Aorta (tissue), 5 donors: ENCODE results near the gene CYP4A22. TPM values are rescaled to one million over a fixed set of nuclear protein-coding genes. Genes with fewer than 3 reads are reported as not detected.
"Not testable (repeated sequence)": the region's sequence is repeated elsewhere in the genome, so short reads cannot be mapped to it uniquely, and the experiment has no call there.

Experiments
- ATAC-seq: fragments of 200-7000 bp; cut with Tn5 transposase; one replicate; pipeline ENCODE4 v1.9.1; 2022; ENCODE audit warnings: moderate library complexity; ENCODE audit not compliant: low FRiP score
- DNase-seq, 2 donors: peaks; one replicate each; pipeline ENCODE4 v3.0.0-alpha.2; 2020
- H3K27ac ChIP-seq, 2 donors: one replicate each; pipeline ENCODE4 v1.5.1; 2013; ENCODE audit warnings: low read length in 2 of 2, mild to moderate bottlenecking in 2 of 2, moderate library complexity in 2 of 2, control low read depth in 1 of 2, inconsistent platforms in 1 of 2, low read depth in 1 of 2
- H3K27me3 ChIP-seq, 2 donors: one replicate each; pipeline ENCODE4 v1.6.1; 2013; ENCODE audit warnings: control low read depth in 1 of 2, low read length in 1 of 2, mild to moderate bottlenecking in 1 of 2, moderate library complexity in 1 of 2; ENCODE audit not compliant: insufficient read depth in 2 of 2, control insufficient read depth in 1 of 2
- H3K36me3 ChIP-seq, 2 donors: one replicate each; pipeline ENCODE4 v1.6.1; 2013; ENCODE audit warnings: control low read depth in 1 of 2, low read length in 1 of 2, mild to moderate bottlenecking in 1 of 2; ENCODE audit not compliant: insufficient read depth in 2 of 2, control insufficient read depth in 1 of 2
- H3K4me1 ChIP-seq, 2 donors: one replicate each; pipeline ENCODE4 v1.6.1; 2013; ENCODE audit warnings: low read length in 2 of 2, control low read depth in 1 of 2, mild to moderate bottlenecking in 1 of 2, moderate library complexity in 1 of 2; ENCODE audit not compliant: insufficient read depth in 2 of 2, control insufficient read depth in 1 of 2
- H3K4me3 ChIP-seq, 2 donors: one replicate each; pipeline ENCODE4 v1.5.1; 2013; ENCODE audit warnings: low read length in 2 of 2, control low read depth in 1 of 2, mild to moderate bottlenecking in 1 of 2
- H3K9me3 ChIP-seq: one replicate; pipeline ENCODE4 v1.6.1; 2013; ENCODE audit warnings: mild to moderate bottlenecking, low read length; ENCODE audit not compliant: control insufficient read depth
- WGBS, 2 donors: extraction: QIAGEN DNeasy Blood & Tissue Kit; methylation state at CpG; one replicate each; pipeline ENCODE4 v1.1.7; 2013; 5-methylcytosine and 5-hydroxymethylcytosine counted together
- intact Hi-C, 2 donors: fragments of 100-400 bp; cut with DNase I; formaldehyde crosslinking; loops; one replicate each; pipeline versions ENCODE4 v1.14.2 to v1.15.0; 2022
- long read RNA-seq, 2 donors: library from polyadenylated mRNA; unstranded; transcript quantifications; one replicate each; pipeline ENCODE4 v2.0.0, GENCODE V29; 2020 to 2021
- polyA plus RNA-seq, 2 donors: library from polyadenylated mRNA; stranded (reverse); fragments of 200-250 nt; gene quantifications; one replicate each; pipeline ENCODE4 v1.2.3, GENCODE V29; 2013
- total RNA-seq, 2 donors: library from RNA; stranded (reverse); fragmentation: NEBNext Ultra II Directional; extraction: Animal tissue kit (Norgen Biotek cat#: 25700); gene quantifications; one replicate each; pipeline ENCODE4 v1.2.1, GENCODE V29; 2021
- donor health status: healthy with polysubstance abuse.
- donor health status: Bipolar disorder and iron deficiency.
- donor health status: DM: no; HTN: no; CAD: no.
- donor health status: DM: no; HTN: no; CAD: no.
- donor health status: DM: yes; HTN: yes; CAD: no.

The CYP4A22 gene, protein sequence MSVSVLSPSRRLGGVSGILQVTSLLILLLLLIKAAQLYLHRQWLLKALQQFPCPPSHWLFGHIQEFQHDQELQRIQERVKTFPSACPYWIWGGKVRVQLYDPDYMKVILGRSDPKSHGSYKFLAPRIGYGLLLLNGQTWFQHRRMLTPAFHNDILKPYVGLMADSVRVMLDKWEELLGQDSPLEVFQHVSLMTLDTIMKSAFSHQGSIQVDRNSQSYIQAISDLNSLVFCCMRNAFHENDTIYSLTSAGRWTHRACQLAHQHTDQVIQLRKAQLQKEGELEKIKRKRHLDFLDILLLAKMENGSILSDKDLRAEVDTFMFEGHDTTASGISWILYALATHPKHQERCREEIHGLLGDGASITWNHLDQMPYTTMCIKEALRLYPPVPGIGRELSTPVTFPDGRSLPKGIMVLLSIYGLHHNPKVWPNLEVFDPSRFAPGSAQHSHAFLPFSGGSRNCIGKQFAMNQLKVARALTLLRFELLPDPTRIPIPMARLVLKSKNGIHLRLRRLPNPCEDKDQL
- total RNA-seq (under 1 TPM; 0.18 to 0.23 TPM), polyA plus RNA-seq (under 1 TPM in 1 of 2 donors, not detected in 1; 0.08 TPM)
- long read RNA-seq, donor 1: 0 reads
- long read RNA-seq, donor 2: 0 reads

- Histone ChIP-seq H3K27me3 (no peaks in the 10 kb centered on the region), H3K36me3 (no peaks in the 10 kb centered on the region), H3K4me1 (no peaks in the 10 kb centered on the region), H3K4me3 (no peak within 1 kb of the TSS), H3K9me3 (no peaks in the 10 kb centered on the region), H3K27ac (no peak within 1 kb of the TSS)
- intact Hi-C loops: no loop called here
- 72 to 83% methylated on average over 4 of the region's 4 CpGs for WGBS, 2 donors
- ATAC-seq (no peak), DNase-seq (no peak)
Measured at GRCh38 chr1:47137198-47137597, at the start of gene CYP4A22. CYP4A22 (plus strand) TSS chr1:47137441; CDS start chr1:47137486, 45 bp downstream.

GRCh38 chr1:47089356-47089755, 47.9 kb upstream of the CYP4A22 start:
- H3K4me1 ChIP-seq, H3K4me3 ChIP-seq, DNase-seq, intact Hi-C loops, H3K9me3 ChIP-seq, H3K27ac ChIP-seq, H3K27me3 ChIP-seq, H3K36me3 ChIP-seq, ATAC-seq: not testable (repeated sequence)
- WGBS, 2 donors: 3 to 4% methylated on average over 3 of the region's 3 CpGs

DNA sequence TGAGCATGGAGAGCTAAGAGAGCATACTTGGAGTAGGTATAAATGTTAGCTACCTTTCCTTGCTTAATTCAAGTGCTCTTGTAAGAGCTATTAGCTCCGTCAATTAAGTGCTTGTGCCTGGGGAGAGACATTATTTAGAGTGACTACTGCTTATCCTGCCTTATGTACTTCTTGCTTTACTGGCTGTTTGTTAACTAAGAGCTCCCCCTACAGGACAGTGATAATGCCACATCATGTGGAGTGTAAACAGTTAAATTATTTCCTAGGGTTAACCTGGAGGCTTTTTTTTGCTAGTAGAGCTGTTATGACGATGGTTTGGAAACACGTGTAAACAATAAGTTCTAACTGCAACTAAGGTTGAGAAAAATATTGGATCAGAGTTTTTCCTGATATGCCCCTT, 45.8 kb upstream of the CYP4A22 start:
- H3K4me3 ChIP-seq, H3K36me3 ChIP-seq, ATAC-seq, H3K27me3 ChIP-seq, DNase-seq, H3K27ac ChIP-seq, H3K9me3 ChIP-seq, H3K4me1 ChIP-seq, intact Hi-C loops: not testable (repeated sequence)
- WGBS, 2 donors: 27% methylated on average over 3 of the region's 3 CpGs

DNA sequence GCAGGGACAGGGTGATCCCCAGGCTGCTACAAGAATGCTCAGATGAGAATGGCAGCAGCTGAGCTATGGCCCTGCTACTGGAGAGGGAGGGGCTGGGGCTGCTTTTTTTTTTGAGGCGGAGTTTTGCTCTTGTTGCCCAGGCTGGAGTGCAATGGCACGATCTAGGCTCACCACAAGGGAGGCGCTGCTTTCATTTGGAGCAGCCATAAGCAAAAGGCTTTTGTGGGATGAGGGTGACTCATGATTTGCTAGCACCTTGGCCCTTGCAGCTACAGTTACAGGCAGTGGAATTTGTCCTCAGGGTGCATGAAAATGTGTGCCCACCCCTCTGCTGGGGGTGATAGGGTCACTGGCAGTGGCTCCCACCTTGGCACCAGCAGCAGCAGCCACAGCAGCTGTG, 32.4 kb upstream of the CYP4A22 start:
- 94 to 96% methylated on average over 3 of the region's 3 CpGs for WGBS, 2 donors
- H3K27me3 ChIP-seq: no peaks in the 10 kb centered on the region
- ATAC-seq (no peak), DNase-seq (no peak)
- no peak overlapping the region for H3K4me3 ChIP-seq
- H3K9me3 ChIP-seq: no peaks in the 10 kb centered on the region
- intact Hi-C loops: no loop called here
- no peaks in the 10 kb centered on the region for H3K36me3 ChIP-seq
- H3K4me1 ChIP-seq: no peaks in the 10 kb centered on the region
- H3K27ac ChIP-seq: no peak overlapping the region

GRCh38 chr1:47106792-47107191, 30.4 kb upstream of the CYP4A22 start:
- no peak overlapping the region for H3K4me3 ChIP-seq
- H3K9me3 ChIP-seq: no peaks in the 10 kb centered on the region
- intact Hi-C loops: no loop called here
- WGBS, 2 donors: 82 to 91% methylated on average over 3 of the region's 3 CpGs
- DNase-seq (no peak), ATAC-seq (no peak)
- H3K27me3 ChIP-seq: no peaks in the 10 kb centered on the region
- no peak overlapping the region for H3K27ac ChIP-seq
- no peaks in the 10 kb centered on the region for H3K4me1 ChIP-seq
- no peaks in the 10 kb centered on the region for H3K36me3 ChIP-seq

- WGBS, 2 donors: 70 to 75% methylated on average over 10 of the region's 10 CpGs
- H3K4me1 ChIP-seq, DNase-seq, H3K9me3 ChIP-seq, ATAC-seq, H3K27ac ChIP-seq, H3K4me3 ChIP-seq, H3K36me3 ChIP-seq, H3K27me3 ChIP-seq, intact Hi-C loops: not testable (repeated sequence)
Measured at GRCh38 chr1:47107851-47108574, 29.2 kb upstream of the CYP4A22 start.

GRCh38 chr1:47109482-47109881, 27.8 kb upstream of the CYP4A22 start:
- DNase-seq, H3K4me3 ChIP-seq, H3K36me3 ChIP-seq, H3K9me3 ChIP-seq, H3K4me1 ChIP-seq, intact Hi-C loops, H3K27ac ChIP-seq, H3K27me3 ChIP-seq, ATAC-seq: not testable (repeated sequence)

GRCh38 chr1:47113178-47113577, 24.1 kb upstream of the CYP4A22 start:
- ATAC-seq (no peak), DNase-seq (no peak)
- Histone ChIP-seq H3K27ac (no peak overlapping the region), H3K4me1 (no peaks in the 10 kb centered on the region), H3K4me3 (no peak overlapping the region), H3K9me3 (no peaks in the 10 kb centered on the region), H3K27me3 (no peaks in the 10 kb centered on the region), H3K36me3 (no peaks in the 10 kb centered on the region)
- WGBS, 2 donors: 80 to 87% methylated on average over 4 of the region's 4 CpGs
- intact Hi-C loops: no loop called here
